Spleen (tissue), 11 donors: ENCODE data around the gene TENM4. TPM values are rescaled to one million over a fixed set of nuclear protein-coding genes. Genes with fewer than 3 reads are reported as not detected.

Source experiments
- DNase-seq: peaks from one replicate; pipeline ENCODE4 v3.0.0-alpha.2; 2020
- H3K27ac ChIP-seq, 8 donors: fragments of 200-600 bp; sonication (generic) in 7 of 8; 1 replicate in 4 of 8; 2 replicates in 4 of 8; pipeline versions ENCODE4 v1.5.0 to v1.8.0; 2016 to 2021; ENCODE audit warnings: inconsistent platforms in 4 of 8, mild to moderate bottlenecking in 4 of 8, moderate library complexity in 1 of 8
- H3K27me3 ChIP-seq, 7 donors: fragments of 200-600 bp; sonication (generic) in 6 of 7; replicated peaks in 1 of 7; 1 replicate in 4 of 7; 2 replicates in 3 of 7; pipeline versions ENCODE4 v1.5.0 to v1.8.0; 2016 to 2021; ENCODE audit warnings: inconsistent platforms in 3 of 7, mild to moderate bottlenecking in 1 of 7
- H3K36me3 ChIP-seq, 6 donors: fragments of 200-600 bp; sonication (generic) in 5 of 6; 1 replicate in 4 of 6; 2 replicates in 2 of 6; pipeline versions ENCODE4 v1.5.0 to v1.8.0; 2016 to 2021; ENCODE audit warnings: inconsistent platforms in 2 of 6
- H3K4me1 ChIP-seq, 6 donors: fragments of 200-600 bp; sonication (generic) in 5 of 6; 1 replicate in 3 of 6; 2 replicates in 3 of 6; pipeline versions ENCODE4 v1.5.0 to v1.8.0; 2016 to 2021; ENCODE audit warnings: inconsistent platforms in 3 of 6
- H3K4me3 ChIP-seq, 8 donors: fragments of 200-600 bp; sonication (generic) in 7 of 8; 1 replicate in 4 of 8; 2 replicates in 4 of 8; pipeline versions ENCODE4 v1.5.0 to v1.8.0; 2016 to 2021; ENCODE audit warnings: inconsistent platforms in 4 of 8, mild to moderate bottlenecking in 4 of 8, moderate library complexity in 2 of 8
- H3K9me3 ChIP-seq, 8 donors: fragments of 200-600 bp; sonication (generic) in 7 of 8; 1 replicate in 4 of 8; 2 replicates in 4 of 8; pipeline versions ENCODE4 v1.5.0 to v1.8.0; 2016 to 2021; ENCODE audit warnings: inconsistent platforms in 4 of 8
- POLR2A ChIP-seq, 3 donors: fragments of 450-650 bp; IDR thresholded peaks; one replicate each; pipeline ENCODE4 v1.5.1; 2017; ENCODE audit warnings: antibody characterized with exemption in 3 of 3, mild to moderate bottlenecking in 1 of 3
- POLR2AphosphoS5 ChIP-seq, 3 donors: sonication (generic); formaldehyde crosslinking; IDR thresholded peaks; one replicate each; pipeline ENCODE4 v1.5.1; 2017; ENCODE audit warnings: antibody characterized with exemption in 3 of 3
- WGBS, 5 donors: extraction: QIAGEN DNeasy Blood & Tissue Kit in 3 of 5; methylation state at CpG; one replicate each; pipeline versions ENCODE4 v1.1.5 to v1.1.7; 2013 to 2018; 5-methylcytosine and 5-hydroxymethylcytosine counted together
- intact Hi-C: fragments of 100-400 bp; cut with DNase I; formaldehyde crosslinking; loops from one replicate; pipeline ENCODE4 v1.15.0; 2023; ENCODE audit warnings: low total_unique reads
- polyA plus RNA-seq, 3 donors: library from polyadenylated mRNA; stranded (reverse); fragments of 200-250 nt; gene quantifications; one replicate each; pipeline ENCODE4 v1.2.1, GENCODE V29; 2013
- total RNA-seq, 7 donors: library from RNA; depleted of rRNA in 3 of 7; stranded (reverse); fragments of >200 nt in 3 of 7; fragmentation: NEBNext Ultra II Directional in 4 of 7; extraction: Animal tissue kit (Norgen Biotek cat#: 25700) in 4 of 7; gene quantifications; one replicate each; pipeline versions ENCODE4 v1.1.0 to v1.2.1, GENCODE V29; 2016 to 2021
- TF ChIP-seq, protein P1 (sequence below), 11 experiments: fragments of 200-600 bp in 7 of 11; fragments of 450-650 bp in 4 of 11; sonication (generic) in 4 of 11; IDR thresholded peaks in 8 of 11; conservative IDR thresholded peaks in 3 of 11; 1 replicate in 7 of 11; 2 replicates in 4 of 11; pipeline versions ENCODE4 v1.4.0 to v1.8.0; 2016 to 2021; ENCODE audit warnings: antibody characterized with exemption in 11 of 11, inconsistent platforms in 4 of 11, mild to moderate bottlenecking in 1 of 11
- donor health status: healthy with polysubstance abuse.
- donor health status: DM: no; HTN: no; CAD: no; lungs with moderate emphysema.
- donor health status: DM: no; HTN: no; CAD: no.
- donor health status: Bipolar disorder and iron deficiency.
- donor health status: healthy.
- donor health status: DM: no; HTN: no; CAD: no.
- donor health status: DM: yes; HTN: yes; CAD: no.

The TENM4 gene
- total and polyA plus RNA-seq, 10 donors: 0.09 to 4.5 (median 1.2) TPM

DNA sequence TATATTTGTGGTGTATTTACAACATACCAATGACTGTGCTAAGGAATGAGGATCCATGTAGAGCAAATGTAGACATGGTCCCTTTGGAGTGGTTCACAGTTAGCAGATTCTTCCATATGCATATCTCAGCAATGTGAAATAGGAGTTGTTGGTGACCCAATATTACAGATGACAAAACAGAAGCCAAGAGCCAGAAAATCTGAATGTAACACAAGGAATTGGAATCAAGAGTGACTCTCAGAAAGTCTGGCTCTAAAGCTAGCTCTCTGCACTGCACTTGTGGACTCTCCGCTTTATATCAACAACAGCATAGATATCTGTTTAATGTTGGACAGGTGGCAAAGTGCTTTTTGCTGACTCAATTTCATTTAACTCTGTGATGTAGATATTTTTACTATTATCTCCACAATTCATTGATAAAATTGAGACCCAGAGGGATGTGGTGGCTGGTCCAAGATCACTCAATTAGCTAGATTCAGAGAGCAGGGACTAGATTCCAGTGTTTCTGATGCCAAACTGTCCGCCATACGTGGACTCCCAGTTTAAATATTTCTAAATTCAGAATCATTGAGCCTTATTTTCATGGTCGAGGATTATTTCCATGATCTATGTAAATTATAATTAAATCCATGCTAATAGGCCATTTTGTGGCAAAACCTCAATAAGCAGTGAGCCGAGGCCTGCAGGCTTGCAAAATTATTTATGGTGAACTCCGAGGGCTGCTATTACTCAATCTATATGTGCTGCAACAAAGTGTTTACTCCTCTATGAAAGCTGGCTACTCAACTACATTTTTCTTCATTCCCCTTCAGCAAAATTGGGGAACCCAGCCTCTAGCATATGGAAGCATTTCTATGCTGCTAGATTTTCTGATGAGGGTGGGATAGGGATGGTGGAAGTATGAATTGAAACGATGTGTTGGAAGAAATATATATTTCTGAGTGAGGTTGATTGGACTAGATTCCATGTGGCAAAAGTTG lies 21.1 kb upstream of the TENM4 start:
- no peak for TF ChIP-seq POLR2A (IDR thresholded peaks at IDR 0.05)
- no peak for TF ChIP-seq POLR2AphosphoS5 (IDR thresholded peaks at IDR 0.05)
- TF ChIP-seq, protein P1, sequence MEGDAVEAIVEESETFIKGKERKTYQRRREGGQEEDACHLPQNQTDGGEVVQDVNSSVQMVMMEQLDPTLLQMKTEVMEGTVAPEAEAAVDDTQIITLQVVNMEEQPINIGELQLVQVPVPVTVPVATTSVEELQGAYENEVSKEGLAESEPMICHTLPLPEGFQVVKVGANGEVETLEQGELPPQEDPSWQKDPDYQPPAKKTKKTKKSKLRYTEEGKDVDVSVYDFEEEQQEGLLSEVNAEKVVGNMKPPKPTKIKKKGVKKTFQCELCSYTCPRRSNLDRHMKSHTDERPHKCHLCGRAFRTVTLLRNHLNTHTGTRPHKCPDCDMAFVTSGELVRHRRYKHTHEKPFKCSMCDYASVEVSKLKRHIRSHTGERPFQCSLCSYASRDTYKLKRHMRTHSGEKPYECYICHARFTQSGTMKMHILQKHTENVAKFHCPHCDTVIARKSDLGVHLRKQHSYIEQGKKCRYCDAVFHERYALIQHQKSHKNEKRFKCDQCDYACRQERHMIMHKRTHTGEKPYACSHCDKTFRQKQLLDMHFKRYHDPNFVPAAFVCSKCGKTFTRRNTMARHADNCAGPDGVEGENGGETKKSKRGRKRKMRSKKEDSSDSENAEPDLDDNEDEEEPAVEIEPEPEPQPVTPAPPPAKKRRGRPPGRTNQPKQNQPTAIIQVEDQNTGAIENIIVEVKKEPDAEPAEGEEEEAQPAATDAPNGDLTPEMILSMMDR (IDR thresholded peaks at IDR 0.05 in 8 of 11, conservative IDR thresholded peaks at IDR 0.05 in 3 of 11): no peak
- intact Hi-C loops: no loop called here
- H3K4me1 ChIP-seq: no peaks in the 10 kb centered on the region
- H3K27me3 ChIP-seq: peaks cover 0 to 12% (median 0%) of the 10 kb centered on the region in 7 donors
- no peaks in the 10 kb centered on the region for H3K9me3 ChIP-seq
- no peak overlapping the region for H3K27ac ChIP-seq
- H3K36me3 ChIP-seq: no peaks in the 10 kb centered on the region
- DNase-seq: no peak
- no peak overlapping the region for H3K4me3 ChIP-seq
- 76 to 89% (median 82%) methylated on average over 7 of the region's 7 CpGs for WGBS, 5 donors

DNA sequence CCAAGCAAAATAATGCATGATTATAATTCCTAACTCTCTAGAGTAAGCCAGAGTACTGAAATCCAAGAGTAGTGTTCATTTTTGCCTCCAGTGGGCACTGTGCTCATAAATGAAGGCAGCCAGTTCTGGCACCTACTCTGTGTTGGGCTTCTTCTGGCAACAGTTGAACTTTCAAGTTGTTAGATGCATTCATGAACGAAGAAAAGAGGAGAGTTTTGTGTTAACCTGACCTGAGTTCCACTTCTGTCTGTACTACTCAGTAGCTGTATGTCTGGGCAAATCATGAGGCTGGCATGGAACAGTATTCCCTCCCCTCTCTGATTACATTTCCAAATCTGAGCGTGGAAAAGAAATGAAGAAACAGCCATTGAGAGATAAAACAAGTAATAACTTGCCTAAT lies 20.3 kb upstream of the TENM4 start:
- intact Hi-C loops: no loop called here
- no peak for DNase-seq
- Histone ChIP-seq H3K36me3 (no peaks in the 10 kb centered on the region), H3K4me3 (no peak overlapping the region), H3K27me3 (peaks cover 0 to 18% (median 0%) of the 10 kb centered on the region in 7 donors), H3K4me1 (no peaks in the 10 kb centered on the region), H3K9me3 (no peaks in the 10 kb centered on the region), H3K27ac (no peak overlapping the region)
- TF ChIP-seq POLR2A (IDR thresholded peaks at IDR 0.05): no peak
- TF ChIP-seq, protein P1 (IDR thresholded peaks at IDR 0.05 in 8 of 11, conservative IDR thresholded peaks at IDR 0.05 in 3 of 11): peak in 6 of 11 experiments; percentile 7 to 52 (median 32)
- 40 to 65% (median 57%) methylated on average over 2 of the region's 2 CpGs for WGBS, 5 donors

DNA sequence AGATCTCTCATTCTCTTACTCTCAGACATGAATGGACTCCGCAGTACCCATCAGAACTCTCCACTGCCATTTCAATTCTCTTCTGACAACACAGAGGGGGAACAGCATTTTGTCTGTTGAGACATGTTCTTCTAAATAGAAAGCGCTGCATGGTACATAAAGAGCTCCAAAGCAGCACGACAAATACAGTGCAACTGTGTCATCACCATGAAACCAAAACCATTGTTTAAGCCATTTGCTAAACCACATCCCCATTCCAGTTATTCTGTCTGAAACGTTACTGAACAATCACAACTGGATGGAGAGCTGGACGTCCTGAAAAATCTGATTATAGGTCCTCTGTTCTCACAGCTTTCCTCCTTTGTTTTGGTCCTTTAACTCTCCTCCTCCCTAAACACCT lies 17.9 kb upstream of the TENM4 start:
- no peak overlapping the region for H3K27ac ChIP-seq
- intact Hi-C loops: no loop called here
- no peaks in the 10 kb centered on the region for H3K4me1 ChIP-seq
- no peak for DNase-seq
- WGBS, 5 donors: 46 to 66% (median 59%) methylated on average over 5 of the region's 5 CpGs
- H3K36me3 ChIP-seq: no peaks in the 10 kb centered on the region
- TF ChIP-seq POLR2AphosphoS5 (IDR thresholded peaks at IDR 0.05) (no peak), POLR2A (IDR thresholded peaks at IDR 0.05) (no peak)
- TF ChIP-seq, protein P1 (IDR thresholded peaks at IDR 0.05 in 8 of 11, conservative IDR thresholded peaks at IDR 0.05 in 3 of 11): no peak
- H3K9me3 ChIP-seq: no peaks in the 10 kb centered on the region
- H3K4me3 ChIP-seq: no peak overlapping the region
- H3K27me3 ChIP-seq: peaks cover 0 to 18% (median 0%) of the 10 kb centered on the region in 7 donors

DNA sequence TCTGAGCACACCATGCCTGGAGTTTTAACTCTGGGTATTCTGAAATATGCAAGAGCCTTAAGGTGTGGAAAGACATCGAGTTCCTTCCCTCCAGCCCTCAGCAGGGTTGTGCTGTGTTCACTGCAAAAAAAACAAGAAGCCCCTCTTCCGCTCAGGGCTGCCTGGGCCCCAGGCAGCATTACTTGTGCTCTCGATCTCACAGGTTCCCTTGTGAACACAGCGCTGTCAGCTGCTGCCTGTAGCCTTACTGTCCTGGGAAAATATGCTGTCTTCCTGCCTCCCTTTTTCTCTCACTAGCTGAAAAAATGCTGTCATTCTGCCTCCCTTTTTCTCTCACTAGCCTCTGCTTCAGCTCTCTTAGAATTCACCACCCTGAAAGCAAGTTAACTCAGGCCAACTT lies 15.7 kb upstream of the TENM4 start:
- Histone ChIP-seq H3K36me3 (no peaks in the 10 kb centered on the region), H3K9me3 (no peaks in the 10 kb centered on the region), H3K27ac (no peak overlapping the region), H3K4me3 (no peak overlapping the region), H3K4me1 (no peaks in the 10 kb centered on the region), H3K27me3 (peaks cover 0 to 15% (median 0%) of the 10 kb centered on the region in 7 donors)
- intact Hi-C loops: no loop called here
- TF ChIP-seq POLR2AphosphoS5 (IDR thresholded peaks at IDR 0.05): no peak
- no peak for TF ChIP-seq POLR2A (IDR thresholded peaks at IDR 0.05)
- TF ChIP-seq, protein P1 (IDR thresholded peaks at IDR 0.05 in 8 of 11, conservative IDR thresholded peaks at IDR 0.05 in 3 of 11): no peak
- WGBS, 5 donors: 20 to 35% (median 28%) methylated on average over 4 of the region's 4 CpGs
- DNase-seq: no peak
